Measurements from ENCODE around the gene TAPBP.

Gene TAPBP

GRCh38 chr6:33318426-33319073 lies 4.7 kb upstream of the TAPBP start:
- DNase-seq, result no peak

- peak; percentile 92 for DNase-seq
Measured at GRCh38 chr6:33317669-33318425, 4.0 kb upstream of the TAPBP start, which contains the start of gene ZBTB22. ZBTB22 (minus strand) TSS chr6:33317744; CDS start chr6:33316916, 828 bp downstream.

- no peak for DNase-seq
Measured at GRCh38 chr6:33317419-33317668, 3.5 kb upstream of the TAPBP start.

DNA sequence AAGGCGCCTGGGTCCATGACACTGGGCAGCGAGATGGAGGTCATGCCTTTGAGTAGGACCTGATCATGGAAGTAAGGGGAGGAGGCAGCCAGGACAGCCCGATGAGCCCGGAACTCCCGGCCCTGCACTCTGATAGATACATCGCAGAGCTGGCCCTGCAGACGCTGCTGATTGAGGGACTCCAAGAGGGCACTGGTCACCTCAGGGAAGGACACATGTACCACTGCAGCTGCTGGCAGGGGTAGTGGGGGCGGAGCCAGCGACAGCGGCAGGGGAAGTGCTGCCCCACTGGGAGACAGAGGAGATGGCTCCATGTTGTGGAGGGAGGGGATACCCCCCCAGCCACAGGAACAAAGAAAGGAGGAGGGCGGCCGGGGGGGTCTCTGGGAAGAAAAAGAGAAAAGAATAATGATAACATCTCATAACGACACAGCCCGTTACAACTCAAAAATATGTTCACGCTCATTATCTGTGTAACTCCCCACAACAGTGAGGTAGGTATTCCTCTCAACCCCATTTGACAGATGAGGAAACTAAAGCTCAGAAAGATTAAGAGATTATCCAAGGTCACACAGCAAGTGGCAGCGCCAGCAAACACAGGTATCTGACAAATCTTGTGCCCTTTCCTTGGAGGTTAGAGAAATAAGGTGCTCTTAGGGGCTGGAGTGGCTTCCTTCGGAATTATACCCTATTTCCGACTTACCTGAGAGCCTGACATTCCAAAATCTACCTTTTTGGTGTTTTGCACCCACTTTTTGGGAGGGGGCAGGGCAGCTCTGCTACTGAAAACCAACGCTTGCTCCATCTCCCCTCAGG lies 2.9 kb upstream of the TAPBP start:
- no peak for DNase-seq

- no peak for DNase-seq
Measured at GRCh38 chr6:33315793-33316602, 2.1 kb upstream of the TAPBP start.

- no peak for DNase-seq
Measured at GRCh38 chr6:33314943-33315792, 1.3 kb upstream of the TAPBP start.

GRCh38 chr6:33314515-33314942 lies 651 bp upstream of the TAPBP start:
- peak; percentile 51 to 78 for DNase-seq

- peak; percentile 51 to 59 for DNase-seq
Measured at GRCh38 chr6:33313105-33313708, 671 bp downstream of the TAPBP start.

- DNase-seq, result peak; percentile 75 to 88
Measured at GRCh38 chr6:33312361-33313104, 1.3 kb downstream of the TAPBP start.

- DNase-seq, result no peak
Measured at GRCh38 chr6:33306356-33306755, 7.5 kb downstream of the TAPBP start.

GRCh38 chr6:33305052-33305451 lies 8.8 kb downstream of the TAPBP start:
- DNase-seq, result no peak

DNA sequence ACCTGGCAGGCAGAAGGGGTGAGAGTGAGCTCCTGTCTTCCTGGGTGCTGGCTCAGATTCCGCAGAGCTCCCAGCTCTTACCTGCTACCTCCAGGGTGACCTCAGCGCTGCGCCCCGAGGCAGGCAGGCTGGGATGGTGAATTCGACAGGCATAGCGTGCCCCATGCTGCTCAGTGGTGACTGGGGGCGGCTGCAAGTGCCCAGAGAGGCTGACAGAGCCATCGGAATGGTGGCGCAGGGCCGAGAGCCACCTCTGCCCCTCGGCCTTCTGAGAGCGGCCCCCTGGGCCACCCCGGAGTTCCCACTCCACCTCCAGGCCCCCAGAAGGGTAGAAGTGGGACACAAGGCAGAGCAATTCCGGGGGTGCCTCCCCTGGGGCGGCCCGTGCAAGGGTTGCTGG lies 9.7 kb downstream of the TAPBP start:
- DNase-seq, result no peak

DNA sequence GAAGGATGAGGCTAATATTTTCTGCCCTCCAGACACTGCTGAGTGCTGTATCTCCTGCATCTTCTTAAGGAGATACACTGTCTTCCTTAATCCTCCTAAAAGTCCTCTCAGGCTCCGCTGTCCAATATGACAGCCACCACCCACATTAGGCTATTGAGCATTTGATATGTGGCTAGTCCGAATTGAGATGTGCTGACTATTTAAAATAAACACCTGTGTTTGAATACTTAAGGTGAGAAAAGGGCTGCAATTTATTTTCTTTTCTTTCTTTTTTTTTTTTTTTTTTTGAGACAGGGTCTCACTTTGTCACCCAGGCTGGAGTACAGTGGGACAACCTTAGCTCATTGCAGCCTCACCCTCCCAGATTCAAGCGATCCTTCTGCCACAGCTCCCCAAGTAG lies 12.0 kb downstream of the TAPBP start:
- no peak for DNase-seq

DNA sequence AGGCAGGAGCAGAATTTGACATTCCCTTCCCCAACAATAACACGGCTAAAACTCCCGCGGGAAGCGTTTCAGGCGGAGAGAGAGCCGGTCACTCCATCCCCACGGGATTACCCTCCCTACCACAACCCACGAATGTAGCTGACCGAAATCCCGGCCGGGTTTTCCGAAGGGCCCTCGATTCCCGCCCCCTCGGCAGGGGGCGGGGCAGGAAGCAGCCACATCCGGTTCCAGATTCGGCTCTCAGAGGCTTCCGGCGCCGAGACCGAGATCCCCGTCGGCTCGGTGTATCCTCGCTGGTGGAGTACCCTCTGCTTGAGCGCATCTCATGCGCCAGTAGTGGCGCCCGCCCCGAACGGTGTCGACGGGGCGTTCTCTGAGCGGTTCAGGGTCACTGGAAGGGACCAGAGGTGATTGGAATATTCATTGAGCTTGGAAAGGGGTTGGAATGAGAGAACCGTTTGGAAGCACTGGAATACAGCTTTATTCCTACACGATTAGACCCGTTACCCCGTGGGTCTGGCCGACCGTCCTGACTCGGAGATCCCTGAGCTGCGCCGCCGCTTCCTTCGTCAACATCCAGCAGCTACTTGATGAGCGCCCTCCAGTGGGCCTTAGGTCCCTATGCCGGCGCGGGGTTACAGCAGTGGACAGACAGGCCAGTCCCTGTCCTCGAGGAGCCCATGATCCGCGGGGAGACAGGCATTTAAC lies 14.5 kb downstream of the TAPBP start:
- peak; percentile 91 to 92 for DNase-seq

- DNase-seq, result peak; percentile 57 to 58
Measured at GRCh38 chr6:33298773-33299236, 15.1 kb downstream of the TAPBP start, which contains the start of gene RGL2. RGL2 (minus strand) TSS chr6:33298942; CDS start chr6:33298610, 332 bp downstream.

DNA sequence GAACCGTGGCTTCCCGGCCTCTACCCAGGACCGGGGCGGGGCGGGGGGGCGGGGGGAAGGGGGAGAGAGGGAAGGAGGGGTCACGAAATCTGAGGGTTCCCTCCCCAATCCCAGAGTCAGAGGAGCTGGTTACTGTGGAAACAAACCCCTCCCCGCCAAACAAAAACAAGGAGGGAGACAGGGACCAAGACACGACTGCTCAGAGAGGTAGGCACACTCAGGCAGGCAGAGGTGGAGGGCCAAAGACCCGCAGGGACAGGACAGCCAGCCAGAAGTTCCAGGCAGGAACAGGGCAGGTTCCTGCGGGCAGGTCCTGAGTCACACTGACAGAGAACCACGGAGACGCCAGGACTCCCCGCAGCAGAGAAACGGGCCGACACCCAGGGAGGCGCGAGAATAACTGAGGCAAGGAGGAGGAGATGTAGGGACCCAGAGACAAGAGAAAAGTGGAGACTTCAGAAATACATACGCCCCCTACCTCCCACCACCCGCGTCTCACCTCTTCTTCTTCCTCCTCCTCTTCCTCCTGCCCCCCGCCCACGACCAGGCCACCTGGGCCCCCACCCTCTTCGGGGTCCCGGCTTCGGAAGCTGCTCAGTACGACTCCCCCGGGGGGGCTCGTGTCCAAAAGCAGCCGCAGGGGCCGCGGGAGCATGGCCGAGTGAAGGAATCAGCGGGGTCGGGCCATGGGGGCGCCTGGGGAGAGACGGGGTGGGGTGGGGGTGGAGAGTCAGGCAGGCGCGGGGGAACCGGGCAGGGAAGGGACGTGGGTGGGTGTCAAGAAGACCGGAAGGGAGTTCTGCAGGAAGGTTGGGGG lies 15.7 kb downstream of the TAPBP start:
- peak in 1 of 2 experiments; percentile 49 for DNase-seq

- DNase-seq, result no peak
Measured at GRCh38 chr6:33297406-33297955, 16.4 kb downstream of the TAPBP start.

- DNase-seq, result no peak
Measured at GRCh38 chr6:33296797-33297405, 17.0 kb downstream of the TAPBP start.
